AG10803 (cell line): ENCODE measurements around the gene FSTL1.

ENCODE experiments used
- DNase-seq: peaks from one replicate; pipeline ENCODE4 v3.0.0; 2010; ENCODE audit warnings: low read depth
- H3K4me3 ChIP-seq: 2 replicates; pipeline ENCODE4 v1.5.1; 2011; ENCODE audit warnings: mild to moderate bottlenecking, low read length, control low read depth
- CTCF ChIP-seq: conservative IDR thresholded peaks from 2 replicates; pipeline ENCODE4 v1.5.1; 2011; ENCODE audit warnings: mild to moderate bottlenecking, low read length, control low read depth, inconsistent platforms

Gene FSTL1

DNA sequence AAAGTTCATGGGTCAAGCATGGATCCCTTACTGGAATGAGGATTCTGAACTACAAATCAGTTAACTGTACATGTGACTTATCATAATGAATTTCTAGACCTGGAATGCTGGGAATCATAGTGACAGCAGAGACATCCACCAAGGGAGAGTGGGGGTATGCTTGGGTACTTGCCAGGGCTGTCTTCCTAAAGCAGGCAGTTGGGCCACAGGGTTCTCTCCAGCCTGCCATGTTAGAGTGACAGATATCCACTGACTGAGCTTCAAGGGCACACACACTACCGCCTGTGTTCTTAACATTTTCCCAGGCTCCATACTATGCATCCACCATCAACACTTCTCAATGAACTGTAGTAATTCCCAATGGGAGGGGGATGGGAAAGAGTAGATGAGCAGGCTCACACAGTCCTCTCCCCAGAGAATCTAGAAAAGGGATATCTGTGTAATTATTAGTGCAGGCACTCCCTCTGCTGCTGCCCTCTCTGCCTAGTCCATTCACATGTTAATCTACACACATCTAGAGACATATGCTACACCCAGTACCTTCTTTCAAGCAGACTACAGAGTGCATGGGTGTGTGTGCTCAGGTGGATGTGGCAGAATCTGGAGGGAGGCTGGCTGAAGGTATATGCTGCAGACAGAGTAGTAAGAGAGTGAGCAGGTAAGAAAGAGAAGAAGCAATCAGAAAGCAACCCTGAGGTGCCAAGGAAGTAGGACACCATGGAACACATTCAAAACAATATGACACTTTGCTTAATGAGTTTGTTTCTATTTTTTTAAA, 3.7 kb downstream of the FSTL1 start:
- no peak for TF ChIP-seq CTCF
- H3K4me3 ChIP-seq, result peak overlapping the region; percentile 87
- no peak for DNase-seq

DNA sequence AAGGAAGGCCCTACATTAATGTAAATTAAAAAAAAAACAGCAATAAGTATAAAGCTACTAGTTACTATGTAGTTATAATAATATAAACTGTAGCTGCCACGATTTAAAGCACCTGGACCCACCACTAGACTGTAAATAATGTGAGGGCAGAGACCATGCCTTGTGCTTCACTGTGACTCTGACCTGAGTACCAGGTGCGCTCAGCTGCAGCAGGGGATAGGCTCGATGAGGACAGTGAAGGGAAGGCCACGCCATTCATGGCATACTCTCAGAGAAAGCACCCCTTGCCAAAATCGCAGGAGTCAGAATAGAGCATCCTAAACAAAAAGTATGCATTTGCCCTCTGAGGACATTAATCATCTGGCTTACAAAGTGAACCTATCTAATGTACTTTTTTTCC, 5.1 kb downstream of the FSTL1 start:
- H3K4me3 ChIP-seq, result peak overlapping the region; percentile 5; the same call in 1 of the 2 replicates
- DNase-seq, result no peak
- no peak for TF ChIP-seq CTCF

- H3K4me3 ChIP-seq, result no peak overlapping the region
- DNase-seq, result no peak
- TF ChIP-seq CTCF, result no peak
Observed at GRCh38 chr3:120443626-120444123, 7.1 kb downstream of the FSTL1 start.

- TF ChIP-seq CTCF, result peak; percentile 51
- H3K4me3 ChIP-seq, result no peak overlapping the region
- DNase-seq, result no peak
Observed at GRCh38 chr3:120442975-120443517, 7.7 kb downstream of the FSTL1 start.

DNA sequence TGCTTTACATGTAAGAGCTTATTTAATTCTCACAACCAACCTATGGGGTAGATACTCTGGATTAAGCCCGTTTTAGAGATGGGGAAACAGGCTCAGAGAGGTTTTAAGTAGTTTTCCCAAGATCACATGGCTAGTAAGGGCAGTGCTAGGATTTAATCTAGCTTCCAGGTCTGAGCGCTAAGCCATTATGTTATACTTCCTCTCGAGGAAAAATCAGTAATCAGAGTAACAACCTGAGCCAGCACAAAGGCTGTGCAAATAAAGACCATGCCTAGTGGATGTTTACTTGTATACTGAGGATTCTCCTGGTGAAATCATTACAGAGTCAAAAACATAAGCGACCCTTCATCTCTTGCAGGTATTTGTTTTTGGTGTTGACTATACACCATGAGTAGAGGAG, 9.0 kb downstream of the FSTL1 start:
- no peak for TF ChIP-seq CTCF
- no peak for DNase-seq
- no peak overlapping the region for H3K4me3 ChIP-seq

- no peak for TF ChIP-seq CTCF
- DNase-seq, result no peak
Observed at GRCh38 chr3:120440762-120441161, 10.0 kb downstream of the FSTL1 start.

GRCh38 chr3:120440001-120440703, 10.6 kb downstream of the FSTL1 start:
- H3K4me3 ChIP-seq, result no peak overlapping the region
- DNase-seq, result peak; percentile 76
- TF ChIP-seq CTCF, result no peak

More at GRCh38 chr3:120440762-120441161, 10.0 kb downstream of the FSTL1 start:
- no peak overlapping the region for H3K4me3 ChIP-seq
